ENCODE measurements around the gene FGR.

Gene FGR

DNA sequence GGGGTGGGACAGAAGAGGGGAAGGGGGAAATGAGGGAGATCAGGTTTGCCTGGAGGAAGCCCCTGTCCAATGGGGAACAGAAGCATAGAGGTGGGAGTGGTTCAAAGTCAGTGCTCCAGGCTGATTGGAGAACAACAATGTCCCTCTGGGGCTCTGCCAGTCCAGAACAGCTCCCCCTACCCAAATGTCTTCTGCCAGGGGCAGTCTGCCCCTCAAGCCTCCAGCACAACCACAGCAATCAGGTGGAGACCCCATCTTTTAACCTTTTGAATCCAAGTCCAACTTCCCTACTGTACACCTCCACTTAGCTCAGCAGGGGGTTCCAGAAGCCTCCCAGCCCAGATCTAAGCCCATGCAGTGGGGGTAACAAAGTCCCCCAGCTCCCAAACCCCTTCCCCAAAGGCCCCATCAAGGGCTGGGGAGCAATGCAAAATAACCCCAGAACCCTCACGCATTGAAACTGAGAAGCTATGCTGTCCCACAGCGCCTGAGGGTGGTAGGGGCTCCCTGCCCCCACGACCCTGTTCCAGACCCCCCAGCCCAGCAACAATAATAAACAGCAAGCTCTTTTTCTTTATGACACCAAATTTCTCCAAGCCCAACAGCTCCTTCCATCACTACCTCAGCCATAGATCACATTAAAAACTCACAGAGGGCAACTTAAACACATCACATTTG is 34.3 kb downstream of the FGR start:
- DNase-seq: no peak

DNA sequence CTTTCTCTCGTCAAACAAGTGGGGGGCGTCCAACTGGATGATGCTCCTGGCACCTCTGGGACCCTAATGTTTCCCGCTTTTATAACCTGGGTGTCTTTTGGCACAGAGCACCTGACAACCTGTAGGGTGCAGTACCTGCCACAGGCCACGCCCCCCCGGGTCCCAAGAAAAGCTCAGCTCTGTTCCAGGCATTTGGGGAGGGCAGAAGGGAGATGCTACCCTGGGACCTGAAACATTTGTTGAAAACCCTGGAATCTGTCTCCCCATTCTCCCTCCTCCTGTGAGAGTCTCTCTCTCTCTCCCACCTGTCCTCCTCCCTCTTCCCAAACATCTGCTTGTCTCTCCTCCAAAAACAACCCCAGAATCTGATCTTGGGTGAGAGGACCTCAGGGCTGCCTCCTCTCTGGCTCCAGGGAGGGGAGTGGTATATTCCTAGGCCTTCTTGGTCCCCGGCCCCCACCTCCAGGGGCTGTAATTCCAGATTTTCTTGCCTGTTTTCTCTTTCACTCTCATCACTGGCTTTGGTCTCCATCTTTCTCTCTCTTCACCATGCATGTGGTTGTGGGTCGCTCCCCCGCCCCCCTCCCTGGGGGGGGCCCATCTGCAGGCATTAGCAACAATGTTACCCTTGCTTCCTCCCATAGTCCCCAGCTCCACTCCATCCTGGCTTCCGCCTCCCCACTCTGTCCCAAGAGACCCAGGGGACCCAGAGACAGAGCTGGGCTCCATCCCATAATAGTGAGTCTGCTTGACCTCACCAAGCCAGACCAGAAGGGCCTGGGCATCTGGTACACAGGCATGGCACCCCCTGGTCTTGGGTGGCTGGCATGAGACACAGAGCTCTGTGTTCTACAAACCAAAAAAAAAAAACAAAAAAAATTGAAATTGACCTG is 35.1 kb downstream of the FGR start:
- DNase-seq: no peak

DNA sequence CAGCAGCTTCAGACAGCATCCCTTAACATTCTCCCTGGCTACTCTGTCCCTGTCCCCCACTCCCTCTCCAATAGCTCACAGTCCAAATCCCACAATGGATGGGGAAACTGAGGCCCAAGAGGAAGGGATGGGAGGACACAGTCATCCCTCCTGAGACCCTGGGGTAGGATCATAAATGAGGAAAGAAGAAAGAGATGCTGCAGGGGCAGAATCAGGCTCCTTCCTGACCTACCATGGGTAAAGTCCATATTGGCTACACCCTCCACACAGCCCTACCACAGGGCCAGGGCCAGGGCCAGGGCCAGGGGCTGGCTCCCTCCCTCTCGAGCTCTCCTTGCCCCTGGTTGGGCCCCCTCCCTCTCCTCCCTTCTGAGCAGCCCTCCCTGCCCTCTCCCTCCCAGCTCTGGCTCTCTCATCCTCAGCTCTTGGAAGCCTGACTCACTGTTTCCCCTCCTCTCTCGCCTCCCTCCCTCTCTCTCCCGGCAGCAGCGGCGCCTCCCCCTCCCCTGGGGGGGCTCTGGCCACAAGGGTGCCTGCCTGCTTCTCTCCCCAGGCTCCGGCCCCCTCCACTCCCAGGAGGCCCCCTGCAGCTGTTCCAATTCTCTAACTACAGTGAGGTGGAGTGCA is 36.0 kb downstream of the FGR start:
- peak; percentile 62 for DNase-seq

DNA sequence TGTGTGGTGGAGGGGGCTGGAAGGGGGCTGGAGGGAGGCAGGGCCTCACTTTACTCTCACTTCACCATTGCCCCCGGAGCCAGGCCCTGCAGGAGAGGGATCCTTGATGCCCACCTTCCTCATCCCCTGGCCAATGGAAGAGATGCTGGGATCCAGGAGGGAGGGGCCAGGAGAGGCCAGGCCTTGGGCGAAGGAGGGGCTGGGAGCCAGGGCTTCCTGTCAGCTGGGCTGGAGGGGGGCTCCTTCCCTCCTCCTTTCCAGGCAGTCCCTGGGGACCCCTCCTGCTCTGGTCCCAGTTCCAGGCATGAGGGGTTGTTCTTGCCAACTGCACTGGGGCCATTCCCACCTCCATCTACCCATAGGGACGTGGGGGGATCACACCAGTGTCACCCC is 36.7 kb downstream of the FGR start:
- DNase-seq: no peak

DNA sequence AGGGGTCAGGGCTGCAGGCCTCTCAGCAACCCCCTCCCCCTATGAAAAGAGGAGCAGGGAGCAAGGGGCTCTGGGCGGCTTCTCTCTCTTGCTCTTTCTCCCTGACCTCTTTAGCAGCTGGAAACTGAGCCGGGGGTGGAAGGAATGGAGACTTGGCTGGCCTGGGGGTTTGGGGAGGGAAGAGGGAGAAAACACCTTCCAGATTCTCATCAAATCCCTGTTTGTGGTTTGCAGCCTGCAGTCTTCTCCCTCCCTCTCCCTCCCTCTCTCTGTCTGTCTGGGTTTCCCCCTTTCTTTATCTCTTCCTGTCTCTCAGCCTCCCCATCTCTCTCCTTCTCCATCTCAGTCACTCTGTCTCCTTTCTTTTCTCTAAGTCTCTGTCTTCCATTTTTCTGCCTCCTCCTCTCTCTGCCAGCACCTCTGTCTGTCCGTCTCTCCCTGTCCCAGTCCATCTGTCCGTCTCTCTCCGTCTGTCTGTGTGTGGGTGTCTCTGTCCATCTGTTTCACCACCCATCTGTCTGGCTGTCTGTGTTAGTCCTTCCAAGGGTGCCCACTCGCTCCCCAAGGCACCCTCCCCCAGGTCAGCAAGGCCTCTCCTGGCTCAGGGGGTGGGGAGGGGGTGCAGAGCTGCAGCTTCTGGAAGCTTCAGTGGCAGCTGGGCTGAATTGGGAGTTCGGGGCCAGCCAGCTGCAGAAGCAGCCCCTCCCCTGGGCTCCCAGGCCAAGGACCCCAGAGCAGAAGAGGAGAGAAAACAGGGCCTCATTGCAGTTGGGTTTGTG is 37.3 kb downstream of the FGR start:
- no peak for DNase-seq

DNA sequence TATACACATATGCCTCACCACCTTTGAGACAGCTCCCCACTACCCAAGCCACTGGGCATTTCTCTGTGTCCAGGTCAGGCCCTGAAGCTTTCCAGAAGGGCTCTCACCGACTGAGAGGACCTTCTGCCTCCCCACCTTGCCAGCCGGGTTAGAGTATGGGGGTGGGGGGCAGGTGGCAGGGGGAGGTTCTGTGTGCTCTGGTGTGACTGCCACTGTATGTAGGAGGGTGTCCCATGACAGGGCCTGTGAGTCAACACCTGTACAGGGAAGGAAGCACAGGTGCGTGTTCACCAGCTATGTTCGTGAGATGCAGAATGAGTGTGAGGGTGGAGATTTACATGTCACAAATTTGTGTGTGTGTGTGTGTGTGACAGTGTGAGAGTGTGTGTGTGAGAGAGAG is 38.0 kb downstream of the FGR start:
- DNase-seq: no peak

DNA sequence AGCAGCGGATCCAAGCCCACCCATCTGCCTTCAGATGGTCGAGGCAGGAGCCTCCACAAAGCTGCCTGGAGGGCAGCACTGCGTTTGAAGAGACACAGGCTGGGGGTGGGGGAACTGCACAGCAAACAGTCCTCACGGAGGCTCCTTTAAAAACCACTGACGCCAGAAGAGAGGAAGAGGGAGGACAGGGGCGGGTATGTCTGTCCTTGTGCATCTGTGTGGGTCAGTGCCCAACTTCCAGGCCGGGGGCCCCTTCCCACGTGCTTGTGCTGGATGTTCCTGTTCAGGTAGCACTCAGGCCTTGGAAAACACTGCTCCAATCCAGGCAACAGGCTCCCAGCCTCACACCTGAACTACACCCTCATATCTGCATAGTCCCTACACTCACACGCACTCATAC is 38.7 kb downstream of the FGR start:
- no peak for DNase-seq

DNA sequence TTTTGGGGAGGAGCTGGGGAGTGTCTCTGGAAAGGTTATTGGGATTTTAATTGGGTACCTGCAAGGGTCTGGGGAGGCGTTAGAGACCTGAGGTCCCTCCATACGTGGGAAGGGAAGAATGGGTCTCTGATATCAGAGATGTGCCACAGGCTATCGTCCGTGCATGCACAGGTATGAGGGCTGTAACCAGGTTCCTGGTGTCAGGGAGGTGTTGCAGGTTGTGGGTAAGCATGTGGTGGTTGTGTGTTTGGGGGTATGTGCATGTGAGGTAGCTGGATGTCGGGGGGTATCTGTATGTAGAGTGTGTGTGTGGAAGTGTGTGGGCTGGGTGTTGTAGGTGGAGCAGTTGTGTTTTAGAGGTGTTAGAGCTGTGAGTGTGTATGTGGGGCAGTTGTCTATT is 39.4 kb downstream of the FGR start:
- DNase-seq: no peak

DNA sequence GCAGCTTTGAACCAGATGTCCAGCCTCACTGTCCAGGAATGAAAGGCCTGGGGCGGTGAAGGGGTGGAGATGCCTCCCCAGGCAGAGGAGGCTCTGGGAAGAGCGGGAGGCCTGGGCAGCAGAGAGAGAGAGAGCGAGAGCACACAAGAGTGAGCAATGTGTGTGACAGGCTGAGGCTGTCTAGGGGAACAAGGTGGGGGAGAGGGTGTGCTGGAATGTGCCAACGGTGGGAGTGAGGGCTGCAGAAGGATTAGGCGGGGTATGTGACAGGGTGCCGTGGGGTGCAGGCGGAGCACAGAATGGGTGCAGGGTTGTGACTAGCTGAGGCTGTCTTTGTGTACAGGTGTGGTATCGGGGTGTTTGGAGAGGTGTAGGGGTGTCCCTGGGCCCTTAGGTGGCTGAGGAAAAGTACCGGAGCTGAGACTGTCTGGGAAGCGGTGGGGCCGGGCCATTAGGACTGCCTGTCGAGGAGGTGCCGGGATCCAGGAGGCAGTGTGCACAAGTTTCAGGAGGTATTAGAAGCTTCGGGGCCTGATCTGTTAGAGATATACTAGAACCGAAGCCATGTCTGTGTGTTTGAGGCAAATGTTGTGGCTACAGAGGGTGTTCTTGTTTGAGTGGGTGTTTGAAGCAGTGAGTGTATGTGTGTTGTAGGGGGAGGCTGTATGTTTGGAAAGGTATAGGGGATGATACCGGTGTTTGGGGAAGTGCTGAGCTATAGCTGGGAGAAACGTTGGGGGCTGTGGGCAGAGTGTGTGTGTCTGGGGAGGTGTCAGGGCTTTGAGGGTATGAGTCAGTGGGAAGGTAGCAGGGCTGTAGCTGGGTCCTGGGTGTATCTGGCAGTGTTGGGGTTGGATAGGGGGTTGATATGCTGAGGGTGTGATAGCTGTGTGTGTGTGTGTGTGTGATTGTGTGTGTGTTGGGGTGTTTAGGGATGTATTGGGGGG is 40.1 kb downstream of the FGR start:
- peak; percentile 44 for DNase-seq

DNA sequence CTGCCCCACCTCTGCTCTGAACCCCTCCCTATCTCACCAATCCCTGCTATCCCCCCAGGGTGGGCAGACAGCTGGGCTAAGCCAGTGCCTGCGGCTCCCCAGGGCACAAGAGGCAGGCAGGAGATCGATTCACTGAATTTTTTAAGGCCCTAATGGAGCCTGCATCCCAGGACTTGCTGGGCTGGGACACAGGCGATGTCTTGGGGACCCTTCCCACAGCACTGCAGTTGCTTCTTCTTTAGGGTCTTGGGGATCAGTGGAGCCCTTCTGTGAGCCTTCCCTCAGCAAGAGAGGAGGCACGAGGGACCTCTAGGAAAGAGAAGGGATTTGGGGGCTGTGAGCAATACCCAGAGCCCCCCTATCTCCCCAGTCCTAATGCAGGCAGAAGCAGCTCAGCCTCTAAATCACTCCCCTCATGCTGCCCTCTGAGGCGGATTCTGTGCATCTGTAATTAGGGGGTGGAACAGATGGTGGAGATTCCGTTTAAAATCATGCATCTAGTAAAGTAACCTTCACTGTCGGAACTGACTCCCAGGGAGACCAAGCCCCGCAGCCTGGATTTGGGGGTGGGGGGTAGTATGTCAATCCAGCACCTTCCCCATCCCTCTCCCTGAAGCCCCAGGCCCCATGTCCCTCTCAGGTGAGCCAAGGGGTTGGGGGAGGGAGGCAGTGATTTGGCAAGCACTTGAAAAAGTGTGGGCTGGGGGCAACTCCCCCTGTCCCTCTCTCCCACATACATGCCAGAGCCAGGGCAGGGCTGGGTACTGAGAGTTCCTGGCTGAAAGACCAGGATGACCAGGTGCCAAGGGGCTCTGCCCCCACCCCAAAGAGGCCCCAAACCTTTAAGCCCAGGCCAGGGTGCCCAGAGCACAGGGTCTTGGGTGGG is 41.1 kb downstream of the FGR start:
- DNase-seq: peak; percentile 0

DNA sequence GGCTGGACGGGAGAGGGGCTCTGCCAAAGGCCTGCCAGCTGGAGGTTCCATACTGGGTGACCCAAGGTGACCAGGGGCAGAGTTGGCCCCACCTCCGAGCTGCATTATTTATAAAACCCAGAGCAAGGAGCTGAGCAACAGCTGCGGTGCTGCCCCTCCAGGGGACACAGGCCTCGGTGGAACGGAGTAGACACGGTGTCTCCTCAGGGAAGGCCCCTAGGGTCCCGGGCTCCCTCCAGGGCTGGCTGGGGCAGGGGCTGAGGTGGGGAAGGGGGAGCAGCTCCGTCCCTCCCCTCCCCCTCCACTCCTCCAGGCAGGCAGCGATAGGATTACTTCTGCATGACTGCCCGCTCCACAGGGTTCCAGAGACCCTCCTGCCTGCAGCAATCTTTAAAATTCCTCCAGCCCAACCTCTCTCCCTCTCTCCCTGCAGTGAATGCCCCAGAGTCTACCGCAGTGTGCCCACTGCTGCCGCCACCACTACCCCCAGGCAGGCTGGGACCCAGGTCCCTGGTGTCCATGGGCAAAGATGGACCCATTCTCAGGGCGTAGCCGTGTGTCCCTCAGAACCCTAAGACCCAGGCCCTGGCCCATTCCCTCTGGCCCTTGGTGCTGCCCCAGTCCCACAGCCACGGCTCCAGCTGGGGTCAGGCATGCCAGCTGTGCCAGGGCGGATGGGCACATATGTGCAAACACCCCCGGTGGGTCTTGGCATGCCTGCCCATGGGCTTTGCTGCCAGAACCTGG is 41.9 kb downstream of the FGR start:
- peak; percentile 1 for DNase-seq

DNA sequence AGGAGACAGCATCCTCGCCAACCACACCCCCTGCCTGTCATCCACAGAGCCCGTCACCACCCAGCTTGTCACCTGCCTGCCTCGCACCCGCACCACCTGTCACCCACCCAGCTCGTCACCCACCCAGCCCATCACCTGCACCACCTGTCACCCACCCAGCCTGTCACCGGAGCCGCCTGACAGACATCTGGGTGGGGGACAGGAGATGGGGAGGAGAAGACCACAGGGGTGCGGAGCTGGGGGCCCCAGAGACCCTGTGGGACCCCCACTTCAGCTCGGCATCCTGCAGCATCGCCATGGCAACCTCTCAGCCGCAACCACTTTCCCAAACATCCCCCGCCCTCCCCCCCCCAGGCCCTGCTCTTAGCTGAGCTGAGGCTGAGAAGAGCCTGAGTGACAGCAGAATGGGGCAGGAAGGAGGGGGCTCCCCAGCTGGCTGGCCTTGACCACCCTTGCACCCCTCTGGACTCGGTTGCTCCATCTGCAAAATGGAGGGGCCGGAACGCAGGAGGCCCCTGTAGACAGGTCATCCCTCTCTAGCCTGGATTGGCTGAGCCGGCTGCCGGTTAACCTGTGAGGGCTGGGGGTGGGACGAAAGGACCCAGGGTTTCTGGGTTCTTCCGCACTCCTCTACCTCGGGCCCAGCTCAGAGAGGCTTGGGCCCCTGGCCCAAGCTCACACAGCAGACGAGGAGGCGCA is 42.6 kb downstream of the FGR start:
- DNase-seq: peak; percentile 1

DNA sequence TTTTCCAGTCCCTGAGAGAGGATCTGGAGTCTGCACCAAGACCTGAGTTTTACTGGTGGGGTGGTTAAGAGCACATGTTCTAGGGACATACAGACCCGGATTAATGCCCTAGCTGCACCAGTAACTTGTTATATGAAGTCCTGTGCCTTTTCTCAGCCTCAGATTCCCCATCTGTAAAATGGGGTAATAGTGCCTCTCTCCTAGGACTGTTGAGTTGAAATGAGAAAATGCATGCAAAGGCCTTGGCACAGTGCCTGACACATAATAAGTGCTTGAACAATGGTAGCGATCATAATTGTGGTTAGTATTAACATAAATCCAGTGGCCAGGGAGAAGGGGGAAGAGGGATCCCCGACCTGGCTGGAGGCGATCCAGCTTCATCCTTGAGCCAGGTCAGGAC is 43.4 kb downstream of the FGR start:
- no peak for DNase-seq

DNA sequence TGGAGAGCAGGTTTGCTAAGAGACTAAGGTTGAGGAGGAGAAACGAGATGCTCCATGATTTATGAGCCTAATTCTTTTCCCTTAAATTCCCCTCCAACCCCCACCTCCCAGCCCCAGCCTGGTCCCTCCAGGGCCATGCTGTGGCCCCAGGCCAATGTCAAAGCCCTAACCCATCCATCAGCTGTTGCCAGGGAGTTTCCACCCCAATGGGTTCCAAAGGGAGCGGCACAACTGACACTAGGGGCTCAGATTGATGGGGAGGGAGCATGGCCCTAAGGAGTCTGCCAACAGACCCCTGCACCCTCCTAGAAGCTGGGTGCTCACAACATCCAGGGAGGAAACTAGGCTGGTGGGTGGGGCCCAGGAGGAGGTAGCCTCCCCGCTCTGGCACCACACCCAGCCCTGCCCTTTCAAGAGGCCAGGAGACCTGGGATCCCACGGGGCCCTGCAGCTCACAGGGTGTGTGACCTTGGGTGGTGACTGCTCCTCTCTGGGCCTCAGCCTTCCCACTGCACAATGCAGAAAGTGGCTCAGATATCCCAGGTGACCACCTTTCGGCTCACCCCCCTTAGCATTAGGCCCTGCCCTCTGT is 44.0 kb downstream of the FGR start:
- peak; percentile 1 for DNase-seq

DNA sequence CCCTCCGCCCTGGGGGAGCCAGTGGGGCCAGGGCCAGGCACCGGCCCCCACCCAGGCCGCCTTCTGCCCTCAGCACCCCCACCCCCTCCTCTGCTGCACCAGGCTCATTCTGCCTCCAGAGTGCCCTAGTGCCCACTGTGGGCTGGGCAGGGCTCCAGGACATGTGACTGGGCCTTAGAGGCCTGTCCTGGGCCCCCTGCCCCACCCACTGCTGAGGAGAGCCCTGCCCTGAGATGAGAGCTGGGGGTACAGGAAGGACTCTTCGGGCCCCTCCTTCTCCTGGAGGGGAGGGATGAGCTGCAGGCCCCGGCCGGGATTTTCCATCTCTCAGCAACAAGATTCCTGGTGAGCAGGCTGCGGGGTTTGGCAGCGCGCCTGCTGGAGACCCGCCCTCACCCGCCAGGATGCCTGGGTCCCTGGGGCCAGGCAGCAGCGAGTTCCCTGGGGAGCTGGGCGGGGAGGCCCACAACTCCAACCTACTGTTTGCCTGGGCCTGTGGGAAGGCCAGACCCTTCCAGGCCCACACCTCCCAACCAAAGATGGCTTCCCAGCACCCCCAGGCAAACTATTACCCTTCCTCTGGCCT is 45.1 kb downstream of the FGR start:
- DNase-seq: no peak

DNA sequence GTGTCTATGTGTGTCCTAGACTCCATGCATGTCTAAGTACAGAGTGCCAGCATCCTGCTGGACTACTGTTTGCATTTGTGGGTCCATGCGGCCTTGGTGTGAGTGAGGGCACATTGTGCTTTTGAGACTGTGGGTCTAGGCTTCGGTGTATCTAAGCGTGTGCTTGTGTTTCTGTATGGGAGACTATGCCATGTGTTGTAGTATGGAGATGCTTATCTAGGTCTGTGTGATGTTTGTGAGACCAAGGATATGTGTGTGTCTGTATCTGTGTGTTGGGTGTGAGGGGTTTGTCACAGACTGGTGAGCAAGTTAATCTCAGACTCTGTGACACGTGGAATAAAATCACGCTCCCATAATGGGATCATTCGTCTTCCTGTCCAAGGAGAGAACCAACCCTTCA is 45.5 kb downstream of the FGR start:
- DNase-seq: no peak

DNA sequence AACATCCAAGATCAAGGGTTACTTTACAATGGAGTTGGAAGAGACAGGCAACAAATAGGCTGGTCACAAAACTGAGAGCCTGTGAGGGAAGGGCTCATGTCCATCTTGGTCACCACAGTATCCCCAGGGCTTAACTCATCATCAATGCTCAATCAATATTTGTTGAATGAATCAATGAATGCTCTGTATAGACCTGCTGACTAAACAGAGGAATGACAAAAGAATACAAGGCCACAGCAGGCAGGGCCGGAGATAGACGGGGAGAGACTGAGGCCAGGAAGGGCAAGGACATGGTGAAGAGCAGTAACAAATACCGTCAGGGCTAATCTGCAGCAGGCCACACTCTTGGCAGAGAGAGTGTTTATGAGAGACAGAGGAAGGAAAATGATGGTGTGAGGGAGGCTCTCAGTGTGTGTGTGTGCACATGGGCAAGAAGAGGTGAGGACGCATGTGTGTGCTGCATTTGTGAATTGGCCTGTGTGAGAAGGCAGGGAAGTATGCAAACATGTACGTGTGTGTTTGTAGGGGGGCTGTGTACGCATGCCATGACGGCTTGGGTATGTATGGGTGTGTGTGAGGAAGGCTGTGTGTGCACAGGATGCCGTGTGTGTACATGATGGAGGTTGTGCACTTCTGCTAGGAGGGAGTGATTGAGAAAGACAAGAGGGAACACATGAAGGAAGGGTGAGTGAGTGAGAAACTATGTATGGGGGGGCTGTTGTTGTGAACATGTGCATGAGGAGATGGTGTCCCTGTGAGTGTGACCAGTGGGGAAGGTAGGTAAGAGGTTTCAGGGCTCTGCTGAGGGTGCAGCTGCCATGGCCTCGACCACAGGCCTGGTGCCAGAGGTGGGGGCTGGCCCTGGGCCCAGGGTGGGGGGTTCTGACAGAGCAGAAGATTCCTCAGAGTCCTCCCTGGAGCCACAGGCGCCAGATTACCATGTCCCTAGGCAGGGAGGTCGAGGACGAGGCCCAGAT is 46.4 kb downstream of the FGR start:
- no peak for DNase-seq
